ENCODE data around the gene TLR3.
A peak's percentile ranks its signal among the peaks of the same experiment; 100 is the strongest.

Gene TLR3

GRCh38 chr4:186132577-186133242 is 63.8 kb downstream of the TLR3 start:
- H3K27ac ChIP-seq, result no peak overlapping the region
- DNase-seq (ENCODE audit: low spot score), result peak; percentile 38
- ChIA-PET CTCF (no interaction called here), POLR2A (ENCODE audit: low non-redundant PET) (no interaction called here)
- peak; percentile 17; the same call in 1 of the 2 replicates for TF ChIP-seq CTCF (conservative IDR thresholded peaks at IDR 0.05; ENCODE audit: low read depth)

- no peak for TF ChIP-seq CTCF (conservative IDR thresholded peaks at IDR 0.05; ENCODE audit: low read depth)
- DNase-seq (ENCODE audit: low spot score), result no peak
- ChIA-PET CTCF (interaction anchor here (0.5 kb wide), 1 partner anchor 41 kb away, joined by 3 read pairs; no protein-coding TSS in a partner anchor), POLR2A (ENCODE audit: low non-redundant PET) (no interaction called here)
- H3K27ac ChIP-seq, result no peak overlapping the region
Observed at GRCh38 chr4:186134257-186134656, 65.3 kb downstream of the TLR3 start.

- DNase-seq (ENCODE audit: low spot score), result no peak
- no peak overlapping the region for H3K27ac ChIP-seq
- no peak for TF ChIP-seq CTCF (conservative IDR thresholded peaks at IDR 0.05; ENCODE audit: low read depth)
- CTCF ChIA-PET, result no interaction called here
- POLR2A ChIA-PET (ENCODE audit: low non-redundant PET), result no interaction called here
Observed at GRCh38 chr4:186134861-186135260, 65.9 kb downstream of the TLR3 start.

- H3K27ac ChIP-seq, result no peak overlapping the region
- ChIA-PET POLR2A (ENCODE audit: low non-redundant PET) (no interaction called here), CTCF (interaction anchor here (0.6 to 0.8 kb wide), 14 partner anchors 10 to 499 kb away, joined by 3 to 9 read pairs (median 3); no protein-coding TSS in a partner anchor)
- peak; percentile 26 for DNase-seq (ENCODE audit: low spot score)
- TF ChIP-seq CTCF (conservative IDR thresholded peaks at IDR 0.05; ENCODE audit: low read depth), result peak; percentile 70
Observed at GRCh38 chr4:186137196-186137794, 68.3 kb downstream of the TLR3 start.
